GM21723 (cell line): ENCODE data around the gene DOCK1.
"Not testable (repeated sequence)": the region's sequence is repeated elsewhere in the genome, so short reads cannot be mapped to it uniquely, and the experiment has no call there.

Experiments
- ATAC-seq: cut with Tn5 transposase; IDR thresholded peaks from one replicate; pipeline ENCODE4 v1.9.1; 2021; ENCODE audit warnings: mild to moderate bottlenecking, moderate library complexity; ENCODE audit not compliant: unreplicated experiment

DOCK1 gene

DNA sequence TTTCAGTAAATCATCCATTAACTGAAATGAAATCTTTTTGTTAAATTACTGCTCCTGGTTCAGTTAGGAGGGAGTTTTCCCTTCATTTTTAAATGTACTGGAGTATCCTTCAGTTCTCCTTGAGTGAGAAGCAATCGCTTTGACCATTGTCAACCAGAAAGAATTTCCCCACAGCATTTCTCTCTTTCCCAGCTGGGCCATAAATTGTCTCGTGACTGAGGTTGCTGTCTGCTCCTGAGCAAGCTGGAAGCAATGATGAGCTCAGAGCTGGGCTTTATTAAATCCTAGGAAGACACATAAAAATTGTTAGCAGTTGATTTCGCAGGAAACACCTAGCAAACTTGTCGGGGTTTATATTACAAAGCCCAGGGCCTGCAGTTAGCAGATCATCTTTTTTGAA is 393.2 kb downstream of the DOCK1 start:
- ATAC-seq: no peak

- not testable (repeated sequence) for ATAC-seq
Measured at GRCh38 chr10:127299192-127299591, 394.0 kb downstream of the DOCK1 start.

DNA sequence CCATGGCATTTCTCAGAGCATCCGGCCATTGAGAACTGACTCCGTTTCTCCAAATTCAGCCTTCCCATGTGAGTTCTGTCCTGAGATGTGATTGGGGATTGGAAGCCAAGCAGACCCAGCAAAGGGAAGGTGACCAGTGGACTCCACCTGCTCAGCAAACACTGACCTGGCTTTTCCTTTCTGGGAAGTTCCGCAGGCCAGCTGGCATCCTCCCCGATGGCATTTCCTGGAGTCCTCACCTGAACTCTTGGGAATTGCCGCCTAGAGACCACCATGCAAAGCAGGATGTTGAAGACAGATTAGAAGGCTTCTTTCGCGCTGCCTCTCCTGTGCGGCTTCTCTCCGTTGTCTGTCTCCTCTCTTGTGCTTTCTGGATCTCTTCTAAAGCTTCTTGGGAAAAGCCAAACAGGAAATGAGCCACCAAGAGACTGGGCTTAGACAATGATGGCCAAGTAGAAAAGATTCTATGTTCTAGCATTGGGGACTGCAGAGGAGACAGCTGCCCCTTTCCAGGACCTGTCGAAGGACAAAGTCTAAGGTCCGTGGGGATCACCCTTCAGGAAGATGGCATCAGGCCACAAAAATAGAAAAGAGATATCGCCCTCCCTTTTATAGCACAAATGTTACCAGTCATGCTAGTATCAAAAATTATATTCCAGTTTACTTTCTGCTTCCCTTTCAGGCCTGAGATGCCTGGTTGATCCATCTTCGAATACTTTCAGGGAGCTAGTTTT is 394.9 kb downstream of the DOCK1 start:
- no peak for ATAC-seq

DNA sequence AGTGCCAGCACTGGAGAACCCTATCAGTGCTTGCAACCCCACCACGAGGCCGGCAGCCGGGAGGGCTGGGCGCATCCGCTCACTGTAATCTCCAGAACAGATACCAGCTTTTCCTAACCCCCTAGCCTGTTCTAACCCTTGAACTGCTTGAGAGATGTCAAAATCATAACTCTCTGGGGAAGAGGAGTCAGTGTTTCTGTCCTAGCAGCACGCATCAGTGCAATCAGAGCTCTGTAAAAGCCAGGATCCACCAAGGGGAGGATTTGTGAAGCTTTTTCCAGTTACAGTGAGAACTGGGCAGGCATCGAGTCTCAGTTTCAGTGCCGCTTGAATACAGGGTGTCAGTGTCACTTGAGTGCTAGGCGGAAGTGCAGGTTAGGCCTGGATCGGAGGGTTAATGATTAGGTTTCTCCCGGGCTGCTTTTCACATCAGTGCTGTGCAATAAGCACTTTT is 395.7 kb downstream of the DOCK1 start:
- no peak for ATAC-seq

GRCh38 chr10:127302343-127302742 is 397.1 kb downstream of the DOCK1 start:
- no peak for ATAC-seq

- no peak for ATAC-seq
Measured at GRCh38 chr10:127303105-127303504, 397.9 kb downstream of the DOCK1 start.

- ATAC-seq: no peak
Measured at GRCh38 chr10:127303746-127304145, 398.5 kb downstream of the DOCK1 start.

- no peak for ATAC-seq
Measured at GRCh38 chr10:127306479-127306878, 401.3 kb downstream of the DOCK1 start.

DNA sequence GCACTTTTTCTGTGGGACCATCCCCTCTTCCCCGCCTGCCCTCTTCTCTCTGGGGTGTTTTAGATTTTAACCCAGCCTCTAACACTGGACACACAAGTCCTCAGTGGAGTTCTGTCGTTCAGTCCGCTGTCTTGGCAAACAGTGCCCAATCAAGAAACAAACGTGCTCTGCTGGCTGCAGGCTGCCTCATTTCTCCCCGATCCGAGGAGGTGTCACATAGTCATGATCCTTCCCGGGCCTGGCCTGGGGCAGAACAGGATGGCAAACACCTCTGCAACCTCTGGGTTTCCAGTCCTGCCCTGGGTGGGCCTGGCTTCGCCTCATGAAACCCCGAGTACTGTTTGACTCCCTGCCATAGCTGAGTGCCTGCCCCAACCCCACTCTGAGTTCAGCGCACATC is 402.1 kb downstream of the DOCK1 start:
- ATAC-seq: no peak

- ATAC-seq: no peak
Measured at GRCh38 chr10:127308031-127308430, 402.8 kb downstream of the DOCK1 start.

GRCh38 chr10:127309619-127310018 is 404.4 kb downstream of the DOCK1 start:
- ATAC-seq: not testable (repeated sequence)

- no peak for ATAC-seq
Measured at GRCh38 chr10:127310430-127310829, 405.2 kb downstream of the DOCK1 start.

DNA sequence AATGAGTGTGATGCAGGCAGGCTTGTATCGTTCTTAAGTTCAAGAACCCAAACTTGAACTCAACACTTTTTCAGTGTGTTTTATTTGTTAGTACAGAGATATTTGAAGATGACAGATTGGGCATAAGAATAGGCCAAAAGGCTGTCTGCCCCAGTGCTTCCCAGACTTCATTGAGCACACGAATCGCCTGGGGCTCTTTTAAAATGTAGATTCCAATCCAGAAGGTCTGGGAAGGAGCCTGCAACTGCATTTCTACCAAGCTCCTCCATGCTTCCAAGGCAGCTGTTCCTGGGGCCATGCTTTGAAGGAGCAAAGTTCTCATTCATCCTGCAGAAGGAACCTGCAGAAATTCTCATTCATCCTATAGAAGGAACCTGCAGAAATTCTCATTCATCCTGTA is 405.7 kb downstream of the DOCK1 start:
- ATAC-seq: no peak

DNA sequence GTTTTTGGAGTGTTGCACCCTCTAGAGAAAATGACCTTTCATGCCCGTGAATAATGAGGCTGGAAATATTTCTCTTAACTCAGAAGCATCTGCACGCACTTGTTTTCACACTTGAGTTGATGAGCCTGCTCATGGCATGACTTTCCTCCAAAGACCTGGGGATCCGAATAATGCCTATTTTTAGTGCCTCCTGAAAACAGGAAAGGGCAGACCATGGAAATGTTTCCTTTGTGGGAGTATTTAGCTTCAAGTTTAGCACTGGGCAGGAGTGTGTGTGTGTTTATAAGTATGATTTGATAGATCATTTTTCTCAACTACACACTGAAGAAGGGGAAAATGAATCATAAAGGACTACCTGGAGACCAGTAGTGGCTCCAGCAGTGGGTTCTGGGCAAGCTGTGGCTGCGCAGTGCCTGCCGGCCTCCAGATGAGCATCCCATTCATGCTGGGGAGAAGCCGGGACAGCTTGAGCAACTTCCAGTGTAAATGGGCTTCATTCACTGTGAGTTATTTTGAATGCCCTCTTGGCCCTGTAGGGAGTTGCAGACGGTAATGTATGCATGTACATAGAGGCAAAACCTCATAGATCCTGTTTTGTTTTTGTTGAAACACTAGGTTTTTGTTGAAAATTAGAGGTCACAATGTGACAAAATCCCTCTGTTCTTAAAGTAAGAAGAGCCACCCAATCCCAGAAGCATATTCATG is 408.9 kb downstream of the DOCK1 start:
- no peak for ATAC-seq

DNA sequence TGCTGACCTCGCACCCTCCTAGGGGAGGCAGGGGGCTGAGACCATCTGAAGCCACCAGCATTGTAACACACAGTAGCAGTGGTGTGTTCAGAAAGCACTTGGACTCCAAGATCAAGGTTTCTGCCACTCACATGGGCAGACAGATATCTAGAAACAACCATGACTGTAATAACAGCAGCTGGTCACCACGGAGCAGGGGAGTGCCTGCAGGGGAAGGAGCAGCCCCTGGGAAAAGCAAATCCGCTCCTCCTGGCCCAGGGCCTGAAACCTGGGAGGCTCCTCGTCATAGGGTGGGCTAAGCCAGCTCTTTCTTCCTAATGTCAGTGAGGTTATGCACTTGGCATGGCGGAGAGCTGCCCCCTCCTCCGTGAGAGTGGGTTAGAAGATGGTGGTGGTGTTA is 409.6 kb downstream of the DOCK1 start:
- no peak for ATAC-seq

DNA sequence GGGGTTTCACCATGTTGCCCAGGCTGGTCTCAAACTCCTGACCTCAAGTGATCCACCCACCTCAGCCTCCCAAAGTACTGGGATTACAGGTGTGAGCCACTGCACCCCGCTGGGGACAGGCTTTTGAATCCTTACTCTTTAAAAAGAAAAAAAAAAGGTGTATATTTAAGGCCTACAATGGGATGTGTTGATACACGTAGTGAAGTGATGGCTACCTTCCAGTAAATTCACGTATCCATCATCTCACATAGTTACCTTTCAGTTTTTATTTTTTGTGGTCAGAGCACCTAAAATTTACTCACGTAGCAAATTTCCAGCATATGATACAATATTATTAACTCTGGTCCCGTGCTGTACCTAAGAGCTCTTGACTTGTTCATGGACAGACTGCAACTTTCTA is 410.7 kb downstream of the DOCK1 start:
- ATAC-seq: no peak

DNA sequence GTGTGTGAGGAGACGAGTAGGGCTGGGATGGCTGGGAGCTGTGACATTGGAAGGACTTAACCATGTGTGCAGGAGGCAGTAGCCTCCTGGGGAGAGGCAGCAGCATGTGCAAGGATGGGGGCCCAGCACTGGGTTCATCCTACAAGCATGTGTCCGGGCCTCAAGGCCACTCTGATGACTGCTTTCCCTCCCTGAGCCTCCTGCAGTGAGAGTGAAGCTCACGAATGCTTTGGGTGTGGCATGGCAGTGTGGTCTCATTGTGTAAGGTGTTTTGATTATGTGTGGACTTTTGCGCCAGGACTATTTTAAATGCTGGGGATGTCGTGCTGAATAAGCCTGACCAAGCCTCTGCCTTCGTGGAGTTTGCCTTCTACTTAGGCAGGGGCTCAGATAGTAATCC is 413.2 kb downstream of the DOCK1 start:
- ATAC-seq: no peak

GRCh38 chr10:127319271-127319670 is 414.0 kb downstream of the DOCK1 start:
- ATAC-seq: no peak

GRCh38 chr10:127319691-127320090 is 414.5 kb downstream of the DOCK1 start:
- no peak for ATAC-seq

DNA sequence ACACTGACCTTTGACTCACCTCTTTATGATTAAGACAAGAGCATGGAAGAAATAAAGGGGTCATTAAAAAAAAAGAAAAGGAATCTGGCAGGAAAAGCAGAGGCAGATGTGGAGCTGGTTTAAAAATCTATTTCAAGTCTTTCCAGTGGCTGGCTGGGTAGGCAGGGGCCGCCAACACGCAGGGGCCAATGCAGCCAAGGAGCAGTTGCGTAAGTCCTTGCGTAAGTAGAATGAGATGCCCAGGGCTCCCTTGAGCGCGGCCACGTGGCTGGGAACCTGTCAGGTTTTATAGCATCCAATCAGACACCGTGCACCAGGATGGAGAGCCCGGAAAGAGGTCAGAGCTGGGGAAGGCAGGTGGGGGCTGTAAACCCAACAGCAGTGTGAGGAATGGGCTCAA is 414.9 kb downstream of the DOCK1 start:
- ATAC-seq: no peak

- no peak for ATAC-seq
Measured at GRCh38 chr10:127322286-127322685, 417.1 kb downstream of the DOCK1 start.

DNA sequence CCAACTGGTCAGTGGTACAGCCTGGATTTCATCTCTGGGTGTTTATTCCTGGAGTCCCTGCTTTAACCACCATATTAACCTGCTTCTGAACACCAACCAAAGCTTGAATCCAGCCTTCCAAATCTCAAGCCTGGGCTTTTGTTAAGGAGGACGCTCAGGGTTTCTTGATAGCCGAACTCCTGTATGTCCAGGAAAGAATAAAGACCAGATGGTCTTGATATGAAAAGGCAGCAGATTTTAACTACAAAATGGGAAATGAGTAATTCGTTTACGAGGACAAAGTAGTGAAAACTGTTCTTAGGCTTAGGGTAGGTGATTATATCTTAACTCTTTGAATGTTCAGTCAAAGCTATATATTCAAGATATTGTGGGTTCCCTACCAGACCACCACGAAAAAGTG is 420.3 kb downstream of the DOCK1 start:
- ATAC-seq: no peak
